HK-2 (cell line): ENCODE results near the gene PRICKLE4.
"Not testable (repeated sequence)": the region's sequence is repeated elsewhere in the genome, so short reads cannot be mapped to it uniquely, and the experiment has no call there.

ENCODE experiments used
- DNase-seq: peaks from one replicate; pipeline ENCODE4 v3.0.0-alpha.2; 2018; ENCODE audit not compliant: unreplicated experiment

PRICKLE4 gene

GRCh38 chr6:41746107-41746506, 34.5 kb upstream of the PRICKLE4 start:
- DNase-seq = no peak

GRCh38 chr6:41747256-41748101, 33.1 kb upstream of the PRICKLE4 start, which contains the start of gene PGC:
Gene PGC, minus strand, starts transcription at chr6:41747397. Its CDS starts 63 bp downstream, at chr6:41747334.
- no peak for DNase-seq

- DNase-seq = no peak
These were observed 32.5 kb upstream of the PRICKLE4 start for GRCh38 chr6:41748102-41748477.

- no peak for DNase-seq
These were observed 32.0 kb upstream of the PRICKLE4 start for GRCh38 chr6:41748542-41748941.

GRCh38 chr6:41750374-41750773, 30.2 kb upstream of the PRICKLE4 start:
- DNase-seq = no peak

- no peak for DNase-seq
These were observed 24.7 kb upstream of the PRICKLE4 start for GRCh38 chr6:41755895-41756294.

GRCh38 chr6:41756354-41756753, 24.2 kb upstream of the PRICKLE4 start:
- DNase-seq = no peak

GRCh38 chr6:41757271-41757670, 23.3 kb upstream of the PRICKLE4 start:
- no peak for DNase-seq

- no peak for DNase-seq
These were observed 22.5 kb upstream of the PRICKLE4 start for GRCh38 chr6:41757931-41758640.

- DNase-seq = no peak
These were observed 21.9 kb upstream of the PRICKLE4 start for GRCh38 chr6:41758641-41759035.

GRCh38 chr6:41759106-41759904, 21.3 kb upstream of the PRICKLE4 start:
- DNase-seq = no peak

GRCh38 chr6:41759905-41760579, 20.5 kb upstream of the PRICKLE4 start:
- DNase-seq = no peak

- no peak for DNase-seq
These were observed 17.1 kb upstream of the PRICKLE4 start for GRCh38 chr6:41763470-41763869.

GRCh38 chr6:41766043-41766664, 14.4 kb upstream of the PRICKLE4 start:
- not testable (repeated sequence) for DNase-seq

GRCh38 chr6:41767112-41767833, 13.3 kb upstream of the PRICKLE4 start:
- DNase-seq = no peak

GRCh38 chr6:41768545-41769308, 11.9 kb upstream of the PRICKLE4 start:
- DNase-seq = no peak

GRCh38 chr6:41769376-41769775, 11.2 kb upstream of the PRICKLE4 start:
- no peak for DNase-seq

GRCh38 chr6:41770381-41771057, 10.1 kb upstream of the PRICKLE4 start:
- DNase-seq = no peak
